Stimulated activated CD4-positive, alpha-beta T cell treated with anti-CD3 and anti-CD28 coated beads, Interleukin-1b, Interleukin-23, amount 100 ng/mL, for 48 hours (primary cell): Measurements from ENCODE around the gene ARHGAP33.

Experiments used
- DNase-seq: peaks from one replicate; pipeline ENCODE4 v3.0.0-alpha.2; 2020

The ARHGAP33 gene

DNA sequence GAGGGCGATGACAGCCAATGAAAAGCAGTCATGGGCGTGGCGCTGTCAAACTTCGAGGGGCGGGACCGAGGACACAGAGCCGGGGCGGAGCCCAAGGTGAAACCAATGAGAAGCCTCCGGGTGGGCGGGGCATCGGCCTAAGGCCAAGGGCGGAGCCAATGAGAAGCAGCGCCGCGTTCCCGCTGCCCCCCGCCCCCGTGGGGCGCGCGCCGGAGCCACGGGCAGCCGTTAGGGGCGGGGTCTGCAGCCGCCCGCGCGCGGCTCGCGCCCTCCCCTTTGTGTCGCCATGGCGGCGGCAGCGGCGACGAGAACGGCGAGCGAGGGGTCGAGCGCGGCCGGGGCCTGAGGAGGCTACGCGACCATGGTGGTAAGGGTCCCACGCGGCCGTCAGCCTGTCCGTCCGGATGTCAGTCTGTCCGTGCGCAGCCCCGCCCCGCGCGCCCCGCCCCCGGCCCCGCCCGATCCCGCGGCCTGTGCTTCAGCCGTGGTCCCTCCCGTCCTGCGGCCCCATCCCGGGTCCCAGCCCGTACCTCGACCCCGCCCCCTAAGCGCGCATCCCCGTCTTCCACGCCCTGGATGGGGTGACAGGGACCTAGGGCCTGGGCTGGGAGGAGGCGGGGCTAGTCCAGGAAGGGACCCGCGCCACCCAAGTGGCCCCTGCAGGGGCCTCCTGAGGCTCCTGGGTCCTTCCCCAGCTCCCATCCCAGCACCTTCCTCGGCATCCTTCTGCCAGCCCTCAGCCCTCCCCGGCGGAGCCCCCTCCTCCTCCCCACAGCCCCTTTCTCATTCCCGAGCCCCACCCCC, at the start of gene ARHGAP33:
Gene ARHGAP33, plus strand, starts transcription at position 267 of the 804 bp plus-strand sequence. Its CDS starts 95 bp downstream, at position 362.
- peak; percentile 99 for DNase-seq

DNA sequence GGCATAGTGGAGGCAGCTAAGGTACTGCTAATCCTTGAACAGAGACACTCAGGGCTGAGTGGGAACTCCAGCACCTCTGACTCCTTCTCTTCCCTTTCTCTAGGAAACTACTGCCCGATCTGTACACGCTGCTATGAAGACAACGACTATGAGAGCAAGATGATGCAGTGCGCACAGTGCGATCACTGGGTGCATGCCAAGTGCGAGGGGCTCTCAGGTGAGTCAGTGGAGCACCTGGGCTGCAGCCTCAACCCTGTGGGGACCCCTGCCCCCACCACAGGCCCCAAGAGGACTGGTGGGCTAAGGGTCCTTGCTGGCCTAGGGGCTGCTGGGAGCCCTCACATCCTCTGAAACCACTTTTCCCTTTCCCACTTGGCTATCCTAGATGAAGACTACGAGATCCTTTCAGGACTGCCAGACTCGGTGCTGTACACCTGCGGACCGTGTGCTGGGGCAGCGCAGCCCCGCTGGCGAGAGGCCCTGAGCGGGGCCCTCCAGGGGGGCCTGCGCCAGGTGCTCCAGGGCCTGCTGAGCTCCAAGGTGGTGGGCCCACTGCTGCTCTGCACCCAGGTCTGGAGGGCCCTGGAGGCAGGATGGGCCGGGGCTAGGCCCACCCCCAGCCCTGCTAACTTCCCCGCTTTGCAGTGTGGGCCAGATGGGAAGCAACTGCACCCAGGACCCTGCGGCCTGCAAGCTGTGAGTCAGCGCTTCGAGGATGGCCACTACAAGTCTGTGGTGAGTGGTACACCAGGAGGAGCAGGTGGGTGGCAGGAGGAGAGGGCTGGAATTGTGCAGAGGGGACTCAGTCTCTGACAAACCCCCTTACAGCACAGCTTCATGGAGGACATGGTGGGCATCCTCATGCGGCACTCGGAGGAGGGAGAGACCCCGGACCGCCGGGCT, 48.1 kb upstream of the ARHGAP33 start:
- no peak for DNase-seq

DNA sequence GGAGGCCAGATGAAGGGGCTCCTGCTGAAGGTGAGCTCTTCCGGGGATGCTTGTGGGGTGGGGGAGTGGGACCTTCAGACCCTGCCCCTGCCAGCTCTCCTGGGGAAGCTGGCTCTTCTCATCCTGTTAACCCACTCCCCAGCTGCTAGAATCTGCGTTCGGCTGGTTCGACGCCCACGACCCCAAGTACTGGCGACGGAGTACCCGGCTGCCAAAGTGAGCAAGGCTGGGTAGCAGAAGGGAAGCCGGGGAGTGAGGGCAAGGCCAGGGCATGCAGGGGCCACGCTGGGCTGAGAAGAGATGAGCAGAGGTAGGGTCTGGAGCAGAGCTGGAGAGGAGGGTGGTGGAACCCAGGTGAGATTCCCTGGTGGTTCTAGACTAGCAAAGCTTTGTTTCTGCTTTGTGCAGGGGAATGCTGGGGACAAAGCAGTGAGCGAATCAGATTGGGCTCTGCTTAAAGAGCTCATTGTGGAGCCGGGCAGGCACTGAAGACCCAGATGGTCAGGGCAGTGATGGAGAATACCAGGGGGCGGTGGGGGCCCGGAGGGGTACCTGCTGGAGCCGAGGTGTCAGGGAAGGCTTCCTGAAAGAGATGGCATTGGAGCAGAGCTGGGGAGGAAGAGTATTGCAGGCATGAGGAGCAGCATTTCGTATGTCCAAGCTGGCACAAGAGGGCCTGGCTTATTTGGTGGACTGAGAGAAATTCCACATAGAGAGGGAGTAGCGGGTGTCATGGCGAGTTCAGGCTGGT, 47.2 kb upstream of the ARHGAP33 start:
- DNase-seq = no peak

GRCh38 chr19:35729021-35729420, 46.3 kb upstream of the ARHGAP33 start:
- DNase-seq = no peak

GRCh38 chr19:35729763-35730162, 45.6 kb upstream of the ARHGAP33 start:
- no peak for DNase-seq

DNA sequence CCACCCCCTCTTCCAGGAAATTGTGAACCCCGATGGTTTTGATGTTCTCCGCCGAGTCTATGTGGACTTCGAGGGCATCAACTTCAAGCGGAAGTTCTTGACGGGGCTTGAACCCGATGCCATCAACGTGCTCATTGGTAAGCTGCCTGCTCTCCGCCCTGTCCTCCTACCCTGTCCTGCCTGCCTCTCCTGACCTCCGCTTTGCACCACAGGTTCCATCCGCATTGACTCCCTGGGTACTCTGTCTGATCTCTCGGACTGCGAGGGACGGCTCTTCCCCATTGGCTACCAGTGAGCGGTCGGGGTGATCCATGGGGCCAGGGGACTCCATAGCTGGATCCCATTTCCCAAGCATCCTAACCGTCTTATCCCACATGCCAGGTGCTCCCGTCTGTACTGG, 45.0 kb upstream of the ARHGAP33 start:
- DNase-seq = no peak

DNA sequence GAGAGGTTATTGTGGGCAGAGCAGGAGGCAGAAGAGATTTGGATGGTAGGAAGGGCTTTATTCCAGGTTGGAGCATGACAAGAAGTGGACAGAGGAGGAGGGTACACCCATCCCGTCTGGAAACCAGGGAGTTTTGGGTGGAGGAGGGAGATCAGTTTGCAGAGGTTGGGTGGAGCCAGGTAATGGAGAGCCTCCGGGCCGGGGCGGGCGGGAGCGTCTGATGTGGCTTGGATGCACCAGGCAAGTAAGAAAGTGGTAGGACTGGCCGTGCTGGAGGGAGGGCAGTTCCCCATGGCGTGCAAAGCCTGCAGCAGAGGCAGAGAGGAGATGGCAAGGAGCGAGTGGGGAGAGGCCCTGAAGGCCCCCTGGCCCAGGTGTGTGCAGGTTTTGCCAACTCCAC, 44.0 kb upstream of the ARHGAP33 start:
- DNase-seq = no peak

DNA sequence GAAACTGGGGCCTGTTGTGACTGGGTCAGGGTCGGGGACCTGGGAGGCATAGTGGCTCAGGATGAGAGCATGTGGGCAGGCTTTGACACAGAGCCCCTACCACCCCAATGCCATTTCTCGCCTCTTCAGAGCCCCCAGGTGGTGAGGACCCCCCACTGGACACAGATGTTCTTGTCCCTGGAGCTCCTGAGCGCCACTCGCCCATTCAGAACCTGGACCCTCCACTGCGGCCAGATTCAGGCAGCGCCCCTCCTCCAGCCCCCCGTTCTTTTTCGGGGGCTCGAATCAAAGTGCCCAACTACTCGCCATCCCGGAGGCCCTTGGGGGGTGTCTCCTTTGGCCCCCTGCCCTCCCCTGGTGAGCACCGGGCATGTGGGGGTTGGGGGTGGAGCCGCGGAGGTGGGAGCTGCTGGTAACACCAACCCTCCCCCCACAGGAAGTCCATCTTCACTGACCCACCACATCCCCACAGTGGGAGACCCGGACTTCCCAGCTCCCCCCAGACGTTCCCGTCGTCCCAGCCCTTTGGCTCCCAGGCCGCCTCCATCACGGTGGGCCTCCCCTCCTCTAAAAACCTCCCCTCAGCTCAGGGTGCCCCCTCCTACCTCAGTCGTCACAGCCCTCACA, 43.5 kb upstream of the ARHGAP33 start:
- DNase-seq = no peak

- no peak for DNase-seq
Measured at GRCh38 chr19:35732540-35733179, 42.7 kb upstream of the ARHGAP33 start.

DNA sequence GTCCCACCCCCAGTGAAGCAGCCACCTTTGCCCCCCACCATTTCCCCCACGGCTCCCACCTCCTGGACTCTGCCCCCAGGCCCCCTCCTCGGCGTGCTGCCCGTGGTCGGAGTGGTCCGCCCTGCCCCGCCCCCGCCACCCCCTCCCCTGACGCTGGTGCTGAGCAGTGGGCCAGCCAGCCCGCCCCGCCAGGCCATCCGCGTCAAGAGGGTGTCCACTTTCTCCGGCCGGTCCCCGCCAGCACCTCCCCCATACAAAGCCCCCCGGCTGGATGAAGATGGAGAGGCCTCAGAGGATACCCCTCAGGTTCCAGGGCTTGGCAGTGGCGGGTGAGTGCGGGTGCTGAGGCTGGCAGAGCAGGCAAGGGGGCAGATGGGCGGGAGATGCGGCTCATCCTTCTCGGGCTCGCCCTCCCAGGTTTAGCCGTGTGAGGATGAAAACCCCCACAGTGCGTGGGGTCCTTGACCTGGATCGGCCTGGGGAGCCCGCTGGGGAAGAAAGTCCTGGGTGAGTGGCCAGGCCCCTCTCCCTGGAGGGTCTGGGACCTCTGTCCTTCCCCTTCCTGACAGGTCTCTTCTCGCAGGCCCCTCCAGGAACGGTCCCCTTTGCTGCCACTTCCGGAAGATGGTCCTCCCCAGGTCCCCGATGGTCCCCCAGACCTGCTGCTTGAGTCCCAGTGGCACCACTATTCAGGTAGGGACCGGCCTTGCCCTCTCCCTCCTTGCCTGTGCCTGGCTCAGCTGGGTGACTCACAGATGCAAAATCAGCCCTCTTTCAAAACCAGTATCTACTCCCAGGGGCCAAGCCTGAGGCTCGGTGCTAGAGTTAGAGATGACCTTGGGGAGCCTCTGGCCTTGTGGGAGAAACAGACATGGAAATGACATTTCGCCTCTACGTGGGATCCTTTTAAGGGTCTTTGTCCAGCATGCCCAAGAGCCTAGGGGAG, 41.9 kb upstream of the ARHGAP33 start:
- DNase-seq = no peak

DNA sequence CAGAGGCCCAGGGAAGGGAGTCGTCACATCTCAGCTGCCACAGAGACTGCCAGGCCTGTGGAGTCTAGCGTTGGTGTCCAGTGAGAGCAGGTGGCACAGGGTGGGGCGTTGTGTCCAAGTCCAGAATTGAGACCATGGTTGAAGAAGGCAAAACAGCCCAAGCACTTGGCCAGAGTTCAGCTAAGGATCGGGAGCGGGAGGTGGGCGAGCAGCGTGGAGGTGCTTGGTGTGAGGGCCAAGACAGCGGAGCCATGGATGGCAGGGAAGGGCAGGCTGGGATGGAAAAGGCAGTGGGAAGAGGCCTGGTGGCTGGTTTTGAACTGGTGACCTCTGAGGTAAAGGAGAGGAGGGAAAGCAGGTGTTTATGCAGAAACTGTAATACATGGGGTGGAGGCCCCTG, 41.1 kb upstream of the ARHGAP33 start:
- DNase-seq = no peak

GRCh38 chr19:35734889-35735288, 40.5 kb upstream of the ARHGAP33 start:
- no peak for DNase-seq

DNA sequence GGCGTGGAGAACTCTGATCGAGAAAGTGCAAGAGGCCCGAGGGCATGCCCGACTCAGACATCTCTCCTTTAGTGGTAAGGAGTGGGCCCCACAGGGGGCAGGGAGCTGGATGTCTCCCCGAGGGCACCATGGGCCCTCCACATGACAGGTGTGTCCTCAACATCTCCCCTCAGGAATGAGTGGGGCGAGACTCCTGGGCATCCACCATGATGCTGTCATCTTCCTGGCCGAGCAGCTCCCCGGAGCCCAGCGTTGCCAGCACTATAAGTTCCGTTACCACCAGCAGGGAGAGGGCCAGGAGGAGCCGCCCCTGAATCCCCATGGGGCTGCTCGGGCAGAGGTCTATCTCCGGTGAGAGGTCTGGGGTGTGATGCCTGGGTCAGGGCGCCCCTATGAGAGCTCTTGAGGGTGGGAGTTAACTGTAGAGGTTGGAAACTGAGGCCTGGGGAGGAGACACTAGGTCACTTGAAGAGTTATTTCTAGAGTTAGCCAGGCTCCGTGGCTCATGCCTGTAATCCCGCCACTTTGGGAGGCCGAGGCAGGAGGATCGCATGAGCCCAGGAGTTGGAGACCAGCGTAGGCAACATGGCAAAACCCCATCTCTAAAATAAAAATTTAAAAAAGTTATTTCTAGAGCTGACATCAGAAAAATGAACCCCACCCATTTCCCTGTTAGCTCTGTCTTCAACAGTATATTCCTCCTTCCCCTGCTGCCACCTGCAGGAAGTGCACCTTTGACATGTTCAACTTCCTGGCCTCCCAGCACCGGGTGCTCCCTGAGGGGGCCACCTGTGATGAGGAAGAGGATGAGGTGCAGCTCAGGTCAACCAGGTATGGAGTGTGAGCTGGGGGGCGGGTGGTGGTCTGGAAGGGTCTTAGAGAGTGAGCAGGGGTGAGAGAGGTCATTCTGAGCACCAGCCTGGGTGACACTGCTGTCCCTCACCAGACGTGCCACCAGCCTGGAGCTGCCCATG, 38.2 kb upstream of the ARHGAP33 start:
- no peak for DNase-seq

- no peak for DNase-seq
Measured at GRCh38 chr19:35738021-35738886, 37.1 kb upstream of the ARHGAP33 start.

DNA sequence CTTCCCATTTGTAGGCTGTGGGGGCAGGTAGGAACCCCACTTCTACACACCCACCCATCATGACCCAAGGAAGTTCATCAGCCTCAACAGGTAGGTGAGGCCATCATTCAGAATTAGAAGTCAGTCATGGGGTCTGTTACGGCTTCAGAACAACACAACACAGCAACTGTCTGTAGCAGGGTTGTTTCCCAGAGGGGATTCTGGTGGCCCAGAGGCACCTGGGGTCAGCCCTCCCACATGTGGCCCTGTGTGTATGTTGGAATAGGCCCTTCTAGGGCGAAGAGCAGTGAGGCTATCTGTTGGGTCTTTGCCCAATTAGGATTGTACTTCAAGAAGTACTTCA, 36.5 kb upstream of the ARHGAP33 start:
- no peak for DNase-seq

GRCh38 chr19:35739275-35740107, 35.9 kb upstream of the ARHGAP33 start:
- DNase-seq = no peak

DNA sequence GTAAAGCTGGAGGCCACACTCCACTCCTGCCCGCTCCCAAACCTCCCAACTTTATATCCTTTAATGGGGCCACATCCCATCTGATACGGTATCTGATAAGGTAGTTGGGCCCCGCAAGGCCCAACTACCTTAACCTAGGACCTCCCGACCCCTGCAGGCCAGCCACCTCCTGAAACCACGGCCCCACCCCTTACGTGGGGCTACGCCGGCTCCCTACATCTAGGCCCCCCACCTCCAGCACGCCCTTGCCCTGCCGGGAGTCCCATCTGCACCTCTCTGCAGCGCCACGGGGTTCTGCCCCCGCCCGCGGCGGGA, 35.3 kb upstream of the ARHGAP33 start:
- DNase-seq = no peak
